Measurements from ENCODE around the gene PHLPP1.
"Not testable (repeated sequence)": the region's sequence is repeated elsewhere in the genome, so short reads cannot be mapped to it uniquely, and the experiment has no call there.

Gene PHLPP1

GRCh38 chr18:62799977-62800376, 84.6 kb downstream of the PHLPP1 start:
- Histone ChIP-seq H3K27me3 (no peaks in the 10 kb centered on the region), H3K27ac (no peak overlapping the region), H3K4me1 (ENCODE audit: control insufficient read depth in 1 of 2, insufficient read depth in 1 of 2, low read depth in 1 of 2, low read length in 1 of 2) (peaks cover 14 to 19% of the 10 kb centered on the region in 2 experiments), H3K4me3 (ENCODE audit: low read depth in 1 of 2, low read length in 1 of 2) (no peak overlapping the region), H3K36me3 (no peaks in the 10 kb centered on the region), H3K9me3 (no peaks in the 10 kb centered on the region)
- TF ChIP-seq CTCF (IDR thresholded peaks at IDR 0.05) = no peak

- H3K4me1 ChIP-seq (ENCODE audit: control insufficient read depth in 1 of 2, insufficient read depth in 1 of 2, low read depth in 1 of 2, low read length in 1 of 2) = peaks cover 16 to 19% of the 10 kb centered on the region in 2 experiments
- H3K36me3 ChIP-seq = no peaks in the 10 kb centered on the region
- H3K9me3 ChIP-seq = no peaks in the 10 kb centered on the region
- peak overlapping the region; percentile 33 for H3K27ac ChIP-seq
- TF ChIP-seq CTCF (IDR thresholded peaks at IDR 0.05) = no peak
- no peaks in the 10 kb centered on the region for H3K27me3 ChIP-seq
- H3K4me3 ChIP-seq (ENCODE audit: low read depth in 1 of 2, low read length in 1 of 2) = no peak overlapping the region
Observed at GRCh38 chr18:62802523-62802922, 87.2 kb downstream of the PHLPP1 start.

- H3K27ac ChIP-seq = peak overlapping the region; percentile 65
- no peaks in the 10 kb centered on the region for H3K36me3 ChIP-seq
- H3K27me3 ChIP-seq = no peaks in the 10 kb centered on the region
- peak overlapping the region; percentile 8 for H3K4me3 ChIP-seq (ENCODE audit: low read depth in 1 of 2, low read length in 1 of 2)
- TF ChIP-seq CTCF (IDR thresholded peaks at IDR 0.05) = no peak
- H3K9me3 ChIP-seq = no peaks in the 10 kb centered on the region
- H3K4me1 ChIP-seq (ENCODE audit: control insufficient read depth in 1 of 2, insufficient read depth in 1 of 2, low read depth in 1 of 2, low read length in 1 of 2) = peaks cover 18 to 23% of the 10 kb centered on the region in 2 experiments
Observed at GRCh38 chr18:62807396-62807795, 92.1 kb downstream of the PHLPP1 start.

GRCh38 chr18:62808123-62808522, 92.8 kb downstream of the PHLPP1 start:
- H3K27ac ChIP-seq = peak overlapping the region; percentile 65
- TF ChIP-seq CTCF (IDR thresholded peaks at IDR 0.05) = no peak
- H3K4me3 ChIP-seq (ENCODE audit: low read depth in 1 of 2, low read length in 1 of 2) = peak overlapping the region in 1 of 2 experiments; percentile 8
- no peaks in the 10 kb centered on the region for H3K9me3 ChIP-seq
- no peaks in the 10 kb centered on the region for H3K27me3 ChIP-seq
- no peaks in the 10 kb centered on the region for H3K36me3 ChIP-seq
- peaks cover 19 to 23% of the 10 kb centered on the region in 2 experiments for H3K4me1 ChIP-seq (ENCODE audit: control insufficient read depth in 1 of 2, insufficient read depth in 1 of 2, low read depth in 1 of 2, low read length in 1 of 2)

- not testable (repeated sequence) for H3K36me3 ChIP-seq; H3K9me3 ChIP-seq; H3K27me3 ChIP-seq; H3K27ac ChIP-seq; H3K4me3 ChIP-seq (ENCODE audit: low read depth in 1 of 2, low read length in 1 of 2)
- H3K4me1 ChIP-seq (ENCODE audit: control insufficient read depth in 1 of 2, insufficient read depth in 1 of 2, low read depth in 1 of 2, low read length in 1 of 2) = peaks cover 22 to 23% of the 10 kb centered on the region in 2 experiments
Observed at GRCh38 chr18:62809445-62809844, 94.1 kb downstream of the PHLPP1 start.

- H3K4me3 ChIP-seq (ENCODE audit: low read depth in 1 of 2, low read length in 1 of 2) = no peak overlapping the region
- peaks cover 22 to 23% of the 10 kb centered on the region in 2 experiments for H3K4me1 ChIP-seq (ENCODE audit: control insufficient read depth in 1 of 2, insufficient read depth in 1 of 2, low read depth in 1 of 2, low read length in 1 of 2)
- H3K9me3 ChIP-seq = no peaks in the 10 kb centered on the region
- H3K27me3 ChIP-seq = no peaks in the 10 kb centered on the region
- no peaks in the 10 kb centered on the region for H3K36me3 ChIP-seq
- H3K27ac ChIP-seq = no peak overlapping the region
- TF ChIP-seq CTCF (IDR thresholded peaks at IDR 0.05) = no peak
Observed at GRCh38 chr18:62809900-62810299, 94.6 kb downstream of the PHLPP1 start.

All from neutrophil (primary cell).